Activated CD4-positive, alpha-beta T cell treated with anti-CD3 and anti-CD28 coated beads for 48 hours (primary cell): ENCODE data around the gene TMEM147.

Source experiments
- DNase-seq: peaks from one replicate; pipeline ENCODE4 v3.0.0-alpha.2; 2020

Gene TMEM147, protein sequence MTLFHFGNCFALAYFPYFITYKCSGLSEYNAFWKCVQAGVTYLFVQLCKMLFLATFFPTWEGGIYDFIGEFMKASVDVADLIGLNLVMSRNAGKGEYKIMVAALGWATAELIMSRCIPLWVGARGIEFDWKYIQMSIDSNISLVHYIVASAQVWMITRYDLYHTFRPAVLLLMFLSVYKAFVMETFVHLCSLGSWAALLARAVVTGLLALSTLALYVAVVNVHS

DNA sequence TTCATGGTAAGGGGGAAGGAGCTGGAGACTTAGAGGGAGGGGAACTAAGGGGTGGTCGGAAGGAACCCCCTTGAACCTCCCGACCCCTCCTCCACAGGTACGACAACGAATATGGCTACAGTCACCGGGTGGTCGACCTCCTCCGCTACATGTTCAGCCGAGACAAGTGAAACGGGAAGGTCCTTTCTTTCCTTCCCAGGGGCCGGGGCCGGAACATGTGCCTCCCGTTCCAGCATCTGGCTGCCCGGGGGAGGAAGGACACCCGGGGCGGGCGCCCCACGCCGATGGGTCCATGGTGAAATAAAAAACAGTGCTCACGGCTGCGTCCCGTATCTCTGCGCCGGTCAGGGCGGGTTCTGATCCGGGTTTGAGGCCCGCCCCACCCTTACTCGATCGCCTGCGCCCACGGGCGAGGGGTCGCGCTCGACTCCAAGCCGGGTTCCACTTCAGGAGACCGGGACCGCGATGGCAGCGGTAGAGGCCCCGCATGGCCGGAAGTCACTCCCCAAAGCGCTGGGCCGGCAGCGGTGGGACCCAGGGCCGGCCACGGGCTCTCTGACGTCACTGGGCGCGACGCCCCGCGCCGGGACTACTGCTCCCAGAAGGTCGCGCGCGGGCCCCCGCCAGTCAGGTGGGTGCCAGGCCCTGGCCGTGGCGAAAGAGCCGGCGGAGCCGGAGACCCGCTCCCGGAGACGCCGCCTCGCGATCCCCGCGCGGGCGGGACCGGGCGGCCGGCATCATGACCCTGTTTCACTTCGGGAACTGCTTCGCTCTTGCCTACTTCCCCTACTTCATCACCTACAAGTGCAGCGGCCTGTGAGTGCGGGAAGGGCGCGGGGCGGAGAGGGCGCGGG lies at the start of gene TMEM147:
TMEM147 (plus strand) TSS at position 626 of the 854 bp plus-strand sequence; CDS start at position 740, 114 bp downstream.
- peak; percentile 90 for DNase-seq

DNA sequence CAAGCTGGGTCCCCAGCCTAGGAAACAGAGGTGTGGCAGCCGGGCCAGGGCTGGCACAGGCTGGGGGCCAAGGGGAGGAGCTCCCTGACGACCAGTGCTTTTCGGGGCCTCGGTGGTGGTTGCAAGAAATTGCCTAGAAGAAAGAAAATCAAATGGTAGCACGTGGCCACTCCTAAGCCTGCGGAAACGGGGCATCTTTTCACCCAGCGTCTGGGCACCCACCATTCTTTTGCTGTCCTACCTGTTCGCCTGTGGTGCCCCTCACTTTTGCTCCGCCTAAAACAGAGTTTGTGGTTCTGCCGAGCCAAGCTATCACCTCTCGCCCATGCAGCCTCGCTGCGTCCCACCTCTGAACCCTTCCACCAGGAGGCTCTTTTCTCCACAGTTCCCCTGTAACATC lies 48.0 kb upstream of the TMEM147 start:
- DNase-seq = no peak

DNA sequence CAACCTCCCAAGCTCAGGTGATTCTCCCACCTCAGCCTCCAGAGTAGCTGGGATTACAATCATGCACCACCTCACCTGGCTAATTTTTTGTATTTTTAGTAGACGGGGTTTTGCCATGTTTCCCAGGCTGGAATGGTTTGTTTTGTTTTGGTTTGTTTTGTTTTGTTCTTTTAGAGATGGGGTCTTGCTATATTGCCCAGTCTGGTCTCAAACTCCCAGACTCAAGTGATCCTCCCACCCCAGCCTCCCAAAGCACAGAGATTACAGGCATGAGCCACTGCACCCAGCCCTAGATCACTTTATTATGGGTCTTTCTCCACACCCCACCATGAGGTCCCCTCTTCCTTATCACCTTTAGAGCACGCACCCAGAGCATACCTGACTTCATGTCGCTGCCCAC lies 47.2 kb upstream of the TMEM147 start:
- no peak for DNase-seq

DNA sequence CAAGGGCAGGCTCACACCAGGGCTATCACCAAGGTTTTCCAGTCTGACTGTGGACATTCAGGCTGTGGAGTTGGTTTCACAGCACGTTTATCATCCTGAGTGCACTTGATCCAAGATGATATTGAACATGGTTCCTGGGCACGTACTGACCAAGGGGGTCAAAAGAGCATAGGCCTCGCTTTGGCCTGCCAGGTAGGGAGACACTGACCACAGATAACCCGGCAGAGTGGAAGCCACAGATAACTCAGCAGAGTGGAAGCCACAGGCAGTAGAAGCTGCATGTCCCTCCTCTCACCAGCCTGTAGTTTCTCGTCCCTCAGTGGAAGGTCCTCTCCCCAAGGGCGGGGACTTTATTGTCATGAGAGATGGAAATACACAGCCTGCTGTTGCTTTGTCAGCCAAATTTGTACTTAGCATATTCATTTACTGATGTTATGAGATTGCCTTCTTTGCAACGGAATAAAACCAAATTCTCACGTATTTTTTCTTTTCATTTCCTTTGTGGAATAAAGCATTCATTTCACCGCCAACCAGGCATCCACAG lies 46.4 kb upstream of the TMEM147 start:
- no peak for DNase-seq

DNA sequence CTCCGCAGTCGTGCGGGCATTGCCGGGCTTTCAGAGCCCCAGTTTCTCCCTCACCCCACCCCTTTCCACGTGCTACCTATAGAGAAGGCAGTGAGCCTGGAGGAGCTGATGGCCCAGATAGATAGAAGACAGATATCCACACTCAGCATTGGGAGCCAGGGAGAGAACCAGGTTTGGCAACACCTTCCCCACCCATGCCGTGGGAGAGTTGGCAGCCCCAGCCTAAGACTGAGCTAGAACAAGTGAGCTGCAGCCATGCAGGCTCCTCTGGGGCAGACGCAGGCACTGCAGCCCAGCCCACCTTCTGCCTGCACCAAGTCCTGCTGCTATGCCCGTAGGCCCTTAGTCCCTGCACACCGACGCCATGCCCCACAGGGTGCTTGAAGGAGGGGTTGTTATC lies 44.8 kb upstream of the TMEM147 start:
- DNase-seq = no peak

GRCh38 chr19:35501684-35502083 lies 43.7 kb upstream of the TMEM147 start:
- DNase-seq = no peak

DNA sequence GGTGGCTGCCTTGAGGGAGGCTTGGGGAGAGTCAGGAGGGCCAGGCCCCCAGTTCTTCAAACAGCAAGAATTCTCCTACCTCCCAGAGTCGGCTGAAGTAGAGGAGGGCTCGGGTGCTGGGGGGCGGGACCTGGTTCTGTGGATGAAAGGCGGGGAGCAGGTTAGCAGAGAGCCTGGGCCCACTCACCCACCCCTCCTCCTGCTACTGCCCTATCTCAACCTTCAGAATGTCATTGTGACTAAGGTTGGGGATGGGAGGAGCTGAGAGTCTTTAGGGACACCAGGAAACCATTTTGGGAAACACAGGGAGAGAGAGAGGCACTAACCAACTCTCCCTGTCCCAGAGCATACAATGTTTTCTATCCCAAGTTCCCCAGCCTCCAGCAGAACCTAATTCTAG lies 42.7 kb upstream of the TMEM147 start:
- no peak for DNase-seq

- DNase-seq = no peak
These were observed 39.4 kb upstream of the TMEM147 start for GRCh38 chr19:35506011-35506410.

DNA sequence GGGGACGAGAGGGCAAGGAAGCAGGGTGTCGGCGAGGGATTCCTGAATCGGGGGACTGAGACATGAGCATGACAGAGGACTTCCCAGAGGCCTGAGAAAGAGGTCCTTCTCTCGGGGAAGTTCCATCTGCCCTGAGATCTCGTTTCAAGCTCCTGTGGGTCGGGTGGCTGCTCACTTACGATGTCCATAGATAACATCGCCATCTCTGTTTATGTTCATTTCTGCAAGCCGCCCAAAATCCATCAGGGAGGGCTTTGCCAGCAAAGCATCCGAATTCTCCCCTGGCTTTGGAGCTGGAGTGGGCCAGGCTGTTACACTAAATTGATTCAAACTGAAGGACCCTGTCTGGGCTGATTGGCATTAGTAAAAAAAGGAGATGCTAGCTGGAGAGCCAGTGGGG lies 37.9 kb upstream of the TMEM147 start:
- DNase-seq = no peak

DNA sequence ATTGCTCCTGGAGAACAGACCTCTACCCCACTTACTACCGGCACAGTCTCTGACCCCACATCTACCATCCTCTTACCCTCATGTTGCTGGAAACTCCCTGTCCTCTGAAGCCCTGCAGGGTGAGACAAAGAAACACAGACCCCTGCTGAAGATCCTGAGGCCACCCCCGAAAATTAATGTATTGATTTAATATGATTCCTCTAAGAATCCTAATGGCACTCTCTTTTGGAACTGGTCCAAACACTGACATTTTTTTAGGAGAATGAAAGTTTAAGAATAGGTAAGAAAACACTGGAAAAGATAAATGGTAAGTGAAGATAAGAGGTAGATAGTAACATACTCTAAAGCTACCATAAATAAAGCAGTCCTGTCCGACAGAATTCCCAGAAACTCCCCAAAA lies 37.3 kb upstream of the TMEM147 start:
- DNase-seq = no peak

DNA sequence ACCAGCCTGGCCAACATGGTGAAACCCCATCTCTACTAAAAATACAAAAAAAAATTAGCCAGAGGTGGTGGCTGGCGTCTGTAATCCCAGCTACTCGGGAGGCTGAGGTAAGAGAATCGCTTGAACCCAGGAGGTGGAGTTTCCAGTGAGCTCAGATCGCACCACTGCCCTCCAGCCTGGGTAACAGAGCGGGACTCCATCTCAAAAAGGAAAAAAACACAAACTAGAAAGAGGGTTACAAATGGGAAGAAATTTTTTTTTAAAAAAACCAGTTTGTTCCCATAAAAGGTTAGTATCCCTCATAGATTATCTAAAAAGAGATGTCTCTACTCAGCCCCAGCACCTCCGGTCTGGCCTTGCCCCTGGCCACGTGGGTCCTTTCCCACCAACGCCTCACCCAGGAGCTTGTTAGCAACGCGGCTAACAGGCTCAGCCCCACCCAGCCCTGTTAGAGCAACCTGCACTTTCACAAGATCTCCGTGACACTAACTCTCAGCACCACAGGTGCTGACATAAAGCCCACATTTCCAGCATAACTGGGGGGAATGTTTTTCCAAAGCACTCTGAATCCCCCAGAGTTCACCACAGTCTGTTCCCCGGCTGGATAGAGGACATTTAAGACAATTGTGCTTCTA lies 36.3 kb upstream of the TMEM147 start:
- peak; percentile 59 for DNase-seq

- peak; percentile 84 for DNase-seq
These were observed 35.4 kb upstream of the TMEM147 start for GRCh38 chr19:35509861-35510625.

DNA sequence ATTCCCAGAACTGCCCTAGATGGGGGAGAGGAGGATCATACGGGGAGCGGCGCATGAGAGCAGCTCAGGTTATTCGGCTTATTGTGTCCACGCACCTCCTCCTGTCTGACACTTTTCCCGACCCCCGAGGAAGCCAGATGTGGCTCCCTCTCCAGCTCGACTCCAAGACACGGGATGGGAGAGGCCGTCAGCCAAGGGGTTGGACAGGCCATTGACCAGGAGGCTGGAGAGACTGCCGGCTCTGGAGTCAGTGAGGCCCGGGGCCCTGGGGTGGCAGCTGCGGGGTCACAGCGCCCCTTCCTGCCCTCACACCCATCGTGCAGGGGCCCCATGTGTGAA lies 34.8 kb upstream of the TMEM147 start:
- no peak for DNase-seq

DNA sequence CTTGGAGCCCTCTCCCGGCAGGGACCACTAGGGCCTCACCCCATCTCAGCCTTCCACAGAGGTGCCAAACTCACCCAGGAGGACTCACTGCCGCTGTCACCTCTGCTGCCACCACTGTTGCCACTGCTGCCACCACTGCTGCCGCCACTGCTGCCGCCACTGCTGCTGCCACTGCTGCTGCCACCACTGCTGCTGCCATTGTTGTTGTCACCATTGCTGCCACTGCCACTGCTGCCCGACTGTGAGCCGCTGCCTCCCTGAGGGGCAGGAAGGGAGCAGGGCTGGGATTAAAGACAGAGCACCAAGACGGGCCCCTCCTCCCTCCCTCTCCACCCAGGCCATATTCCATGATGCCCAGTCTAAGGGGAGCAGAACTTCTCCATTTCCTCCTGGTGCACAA lies 34.1 kb upstream of the TMEM147 start:
- DNase-seq = no peak

GRCh38 chr19:35512831-35513627 lies 32.4 kb upstream of the TMEM147 start:
- no peak for DNase-seq

DNA sequence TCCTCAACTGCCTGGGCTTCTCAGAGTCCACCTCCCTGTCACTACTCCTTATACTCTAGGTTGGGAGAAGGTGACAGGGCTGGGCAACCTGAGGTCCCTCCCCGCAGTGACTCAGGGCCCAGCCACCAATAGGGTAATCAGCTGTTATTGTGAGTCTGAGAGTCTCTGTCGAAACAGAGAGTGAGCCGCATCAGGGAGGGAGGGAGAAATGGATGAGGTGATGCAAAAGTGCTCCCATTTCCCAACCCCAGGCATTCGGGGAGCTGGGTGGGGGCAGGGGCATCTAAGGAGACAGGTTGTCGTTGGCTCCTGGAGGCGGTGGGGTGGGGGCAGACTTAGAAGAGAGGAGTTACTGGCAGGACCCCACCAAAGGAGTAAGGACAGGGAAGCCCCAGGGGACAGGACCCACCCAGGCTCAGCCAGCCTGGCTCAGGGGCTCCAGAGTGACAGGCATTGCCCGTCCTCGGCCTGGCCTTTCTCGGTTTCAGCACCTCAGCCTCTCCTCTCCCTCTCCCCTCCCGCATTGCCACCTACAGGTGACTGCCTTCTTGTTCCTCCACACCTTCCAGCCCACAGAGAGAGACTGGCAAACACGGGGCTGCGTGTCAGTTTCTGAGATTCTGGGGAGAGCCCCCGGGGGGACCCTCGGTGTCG lies 31.7 kb upstream of the TMEM147 start, which contains the start of gene DMKN:
DMKN (minus strand) TSS at position 22 of the 654 bp plus-strand sequence. CDS start 174 bp downstream, outside the sequence.
- DNase-seq = no peak

- DNase-seq = no peak
These were observed 31.1 kb upstream of the TMEM147 start for GRCh38 chr19:35514282-35514809.

- no peak for DNase-seq
These were observed 29.1 kb upstream of the TMEM147 start for GRCh38 chr19:35516310-35516709.

DNA sequence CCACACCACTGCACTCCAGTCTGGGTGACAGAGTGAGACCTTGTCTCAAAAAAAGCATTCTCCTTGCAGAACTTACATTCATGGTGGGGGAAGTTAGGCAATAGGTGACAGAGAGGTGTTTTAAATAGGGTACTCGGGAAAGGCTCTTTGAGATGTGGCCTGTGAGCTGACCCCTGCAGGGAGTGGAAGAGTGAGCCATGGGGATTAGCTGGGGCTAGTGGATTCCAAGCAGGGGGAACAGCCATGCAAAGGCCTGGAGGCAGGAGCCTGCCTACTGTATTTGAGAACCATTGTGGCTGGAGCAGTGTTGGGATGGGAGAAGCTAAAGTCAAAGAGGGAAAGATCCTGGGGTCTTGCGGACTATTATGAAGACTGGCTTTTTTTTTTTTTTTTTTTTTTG lies 28.1 kb upstream of the TMEM147 start:
- DNase-seq = no peak

DNA sequence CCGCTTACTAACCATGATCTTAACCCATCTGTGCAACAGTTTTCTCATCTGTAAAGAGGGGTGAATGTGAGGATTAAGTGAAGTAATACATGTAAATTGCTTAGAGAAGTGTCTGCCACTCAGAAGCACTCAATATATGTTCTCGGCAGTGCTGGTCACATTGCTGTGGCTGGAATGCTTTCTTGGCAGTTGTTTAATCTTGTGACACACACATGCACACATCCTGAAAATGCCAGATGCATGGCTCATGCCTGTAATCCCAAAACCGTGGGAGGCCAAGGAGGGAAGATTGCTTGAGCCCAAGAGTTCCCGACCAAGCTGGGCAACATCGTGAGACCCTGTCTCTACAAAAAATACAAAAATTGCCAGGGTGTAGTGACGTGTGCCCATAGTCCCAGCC lies 27.1 kb upstream of the TMEM147 start:
- DNase-seq = no peak

DNA sequence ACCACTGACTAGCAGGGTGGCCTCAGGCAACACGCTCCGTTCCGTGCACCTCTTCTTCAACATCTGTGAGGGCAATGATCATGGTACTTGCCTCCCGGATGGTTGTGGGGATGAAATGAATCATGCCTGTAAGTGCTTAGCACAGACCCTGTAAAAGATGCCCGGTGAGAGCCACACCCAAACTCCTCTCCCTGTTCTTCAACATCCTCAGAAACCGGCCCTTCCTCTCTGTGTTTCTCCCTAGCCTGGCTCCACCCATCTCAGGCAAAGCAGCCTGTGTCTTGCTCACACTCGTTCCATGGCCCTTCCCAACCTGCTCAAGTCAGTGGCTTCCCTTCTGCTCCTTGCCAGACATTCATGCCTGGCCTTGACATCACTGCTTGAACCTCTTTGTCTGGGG lies 26.1 kb upstream of the TMEM147 start:
- DNase-seq = no peak
